HG03097 (cell line): ENCODE measurements around the gene D2HGDH.
"Not testable (repeated sequence)": the region's sequence is repeated elsewhere in the genome, so short reads cannot be mapped to it uniquely, and the experiment has no call there.

Source experiments
- ATAC-seq: cut with Tn5 transposase; IDR thresholded peaks from one replicate; pipeline ENCODE4 v1.9.1; 2021; ENCODE audit not compliant: unreplicated experiment, low FRiP score

D2HGDH gene

DNA sequence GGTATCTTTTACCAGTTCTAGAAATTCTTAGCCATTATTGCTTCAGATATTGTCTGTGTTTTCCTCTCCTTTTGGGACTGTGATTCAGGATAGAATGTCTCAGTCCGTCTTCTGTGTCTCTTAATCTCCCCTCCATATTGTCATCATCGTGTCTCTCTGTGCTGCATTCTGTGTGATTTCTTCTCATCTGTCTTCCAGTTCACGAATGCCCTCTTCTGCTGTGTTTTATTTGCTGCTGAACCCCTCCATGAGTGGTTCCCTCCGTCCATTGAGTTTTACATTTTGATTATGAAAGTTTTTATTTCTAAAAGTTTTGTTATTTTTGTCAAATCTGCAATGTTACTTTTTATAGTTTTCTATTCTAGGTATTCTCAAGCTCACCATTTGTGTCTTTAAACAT is 11.7 kb downstream of the D2HGDH start:
- ATAC-seq: no peak

DNA sequence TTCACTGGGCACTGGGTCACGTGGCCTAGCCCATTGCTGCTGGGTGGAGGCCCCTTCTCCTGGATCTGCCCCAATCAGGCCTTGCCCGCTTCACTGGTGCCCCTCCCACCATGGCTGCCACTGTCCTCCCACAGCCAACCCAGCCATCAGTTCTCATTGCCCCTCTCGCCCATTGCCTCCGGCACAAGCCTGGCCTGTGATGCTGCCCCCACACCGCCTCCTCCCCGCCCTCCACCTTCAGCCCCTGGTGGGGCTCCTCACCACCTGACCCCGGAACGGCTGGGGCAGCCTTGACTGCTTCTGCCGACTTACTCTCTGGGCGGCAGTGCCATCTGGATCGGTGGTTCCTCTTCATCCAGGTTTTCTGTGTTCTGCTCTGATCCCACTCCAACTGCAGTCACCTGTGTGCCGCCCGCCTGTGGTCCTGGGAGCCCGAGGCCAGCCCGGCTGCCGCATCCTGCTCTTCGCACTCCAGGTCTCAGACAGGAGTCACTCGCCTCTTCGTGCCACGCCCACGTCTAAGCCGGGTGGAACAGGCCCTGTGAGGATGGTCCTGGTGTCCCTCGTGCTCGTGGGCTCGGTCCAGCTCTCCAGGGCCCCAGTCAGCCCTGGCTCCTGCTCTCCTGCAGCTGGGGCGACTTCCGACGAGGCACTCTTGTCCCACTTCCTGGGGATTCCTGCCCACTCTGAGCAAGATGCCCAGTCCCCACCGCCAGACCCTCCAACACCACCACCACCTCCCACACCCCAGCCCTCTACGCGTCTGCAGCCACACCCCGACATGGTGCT is 14.2 kb downstream of the D2HGDH start:
- no peak for ATAC-seq

DNA sequence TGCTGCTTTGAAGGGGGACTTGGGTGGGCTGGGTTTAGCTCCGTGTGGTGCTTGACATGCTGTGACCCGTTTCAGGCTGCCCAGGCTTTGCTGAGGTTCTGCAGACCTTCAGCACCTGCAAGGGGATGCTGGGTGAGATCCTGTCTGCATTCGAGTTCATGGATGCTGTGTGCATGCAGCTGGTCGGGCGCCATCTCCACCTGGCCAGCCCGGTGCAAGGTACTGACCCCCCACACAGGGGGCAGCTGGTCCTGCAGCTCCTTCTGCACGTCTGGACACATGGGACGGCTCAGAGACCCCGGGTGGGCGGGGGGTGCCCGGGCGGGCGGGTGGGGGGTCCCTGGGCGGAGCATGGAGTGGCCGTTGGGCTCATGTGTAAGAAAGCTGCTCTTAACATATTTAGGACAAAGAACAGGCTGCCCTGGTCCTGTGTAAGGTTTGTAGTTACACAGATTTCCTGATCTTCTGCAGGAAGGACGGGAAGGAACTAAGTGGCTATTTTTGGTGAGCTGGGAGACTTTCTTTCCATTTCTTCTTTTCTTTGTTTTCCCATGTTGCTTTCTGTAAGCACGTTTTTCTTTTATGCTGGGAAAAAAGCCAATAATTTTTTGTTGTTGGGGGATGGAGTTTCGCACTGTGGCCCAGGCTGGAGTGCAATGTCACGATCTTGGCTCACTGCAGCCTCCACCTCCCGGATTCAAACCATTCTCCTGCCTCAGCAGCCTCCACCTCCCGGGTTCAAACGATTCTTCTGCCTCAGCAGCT is 15.8 kb downstream of the D2HGDH start:
- no peak for ATAC-seq

GRCh38 chr2:241751152-241751551 is 16.7 kb downstream of the D2HGDH start:
- no peak for ATAC-seq

GRCh38 chr2:241751776-241752175 is 17.3 kb downstream of the D2HGDH start:
- no peak for ATAC-seq

- no peak for ATAC-seq
Measured at GRCh38 chr2:241752253-241752652, 17.8 kb downstream of the D2HGDH start.

DNA sequence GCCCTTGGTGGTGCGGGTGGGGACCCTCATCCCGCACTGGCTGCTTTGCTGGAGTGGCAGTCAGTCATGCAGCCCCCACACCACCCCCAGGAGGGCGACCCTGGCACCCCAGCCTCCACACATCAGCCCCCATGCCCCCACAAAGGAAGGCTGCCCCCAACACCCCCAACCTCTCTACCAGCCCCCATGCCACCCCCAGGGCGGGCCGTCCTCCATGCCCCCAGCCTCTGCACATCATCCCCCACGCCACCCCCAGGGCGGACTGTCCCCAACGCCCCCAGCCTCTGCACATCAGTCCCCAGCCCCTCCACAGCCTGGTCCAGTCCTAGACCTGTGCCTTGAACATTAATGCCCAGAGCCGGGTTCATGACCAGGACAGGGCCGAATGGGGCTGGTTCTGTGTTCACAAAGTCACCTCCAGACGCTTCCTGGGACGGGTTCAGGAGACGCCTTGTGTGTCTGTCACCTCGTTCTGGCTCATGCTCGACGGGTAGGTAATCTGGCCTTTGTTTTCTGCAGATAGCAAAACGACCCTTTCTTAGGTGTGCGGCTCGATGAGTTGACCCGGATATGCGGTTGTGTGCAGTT is 18.4 kb downstream of the D2HGDH start:
- no peak for ATAC-seq

GRCh38 chr2:241753493-241753892 is 19.1 kb downstream of the D2HGDH start:
- no peak for ATAC-seq

DNA sequence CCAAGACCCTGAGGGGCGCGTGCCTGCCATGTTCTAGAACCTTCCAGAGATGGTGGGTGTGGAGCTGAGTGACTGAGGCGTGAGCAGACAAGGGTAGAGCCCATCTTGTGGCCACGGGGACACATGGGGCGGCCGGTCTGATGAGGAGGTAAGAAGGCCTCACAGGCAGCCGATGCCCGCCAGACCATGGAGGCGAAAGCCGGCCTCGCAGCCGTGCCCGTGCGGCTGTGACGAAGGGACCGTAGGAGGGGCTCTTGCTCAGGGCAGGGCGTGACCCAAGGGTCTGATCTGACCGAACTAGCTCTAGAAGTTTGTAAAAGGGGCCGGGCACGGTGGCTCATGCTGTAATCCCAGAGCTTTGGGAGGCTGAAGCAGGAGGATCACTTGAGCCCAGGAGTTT is 19.6 kb downstream of the D2HGDH start:
- ATAC-seq: no peak

- no peak for ATAC-seq
Measured at GRCh38 chr2:241755166-241755565, 20.7 kb downstream of the D2HGDH start.

- ATAC-seq: no peak
Measured at GRCh38 chr2:241755777-241756176, 21.3 kb downstream of the D2HGDH start.

DNA sequence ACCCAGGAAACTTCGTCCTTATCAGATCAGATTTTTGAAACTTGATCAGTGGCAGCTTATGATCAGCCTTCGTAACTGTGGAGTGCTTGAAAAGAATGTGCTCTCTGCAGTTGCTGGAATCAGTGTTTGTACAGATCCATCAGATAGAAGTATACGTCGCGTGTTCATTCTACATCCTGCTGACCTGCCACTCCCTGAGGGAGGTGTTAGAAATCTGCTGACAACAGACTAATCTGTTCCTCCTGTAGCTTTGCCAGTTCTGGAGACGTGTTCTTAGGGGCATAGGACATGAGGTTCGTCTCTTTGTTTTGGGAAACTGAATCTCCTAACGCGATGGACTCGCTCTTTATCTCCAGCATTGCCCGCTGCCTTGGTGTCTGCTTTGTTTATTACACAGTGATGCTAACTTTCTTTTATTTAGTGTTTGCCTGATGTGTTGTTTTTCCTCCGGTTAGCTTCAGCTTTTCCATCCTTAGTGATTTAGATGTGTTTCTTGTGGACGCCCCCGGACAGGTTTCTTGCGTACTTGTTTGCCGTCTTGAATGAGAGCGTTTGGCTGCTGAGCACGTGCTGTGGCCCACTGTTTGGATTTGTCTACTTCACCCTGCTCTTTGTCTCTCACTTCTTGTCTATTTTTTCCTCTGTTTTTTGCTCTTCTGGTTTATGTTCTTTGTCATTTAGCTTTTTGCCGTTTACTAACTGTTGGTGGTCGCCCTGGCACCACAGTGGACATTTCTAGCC is 24.8 kb downstream of the D2HGDH start:
- ATAC-seq: no peak

GRCh38 chr2:241759893-241760292 is 25.5 kb downstream of the D2HGDH start:
- not testable (repeated sequence) for ATAC-seq

- no peak for ATAC-seq
Measured at GRCh38 chr2:241760301-241760771, 25.9 kb downstream of the D2HGDH start.

DNA sequence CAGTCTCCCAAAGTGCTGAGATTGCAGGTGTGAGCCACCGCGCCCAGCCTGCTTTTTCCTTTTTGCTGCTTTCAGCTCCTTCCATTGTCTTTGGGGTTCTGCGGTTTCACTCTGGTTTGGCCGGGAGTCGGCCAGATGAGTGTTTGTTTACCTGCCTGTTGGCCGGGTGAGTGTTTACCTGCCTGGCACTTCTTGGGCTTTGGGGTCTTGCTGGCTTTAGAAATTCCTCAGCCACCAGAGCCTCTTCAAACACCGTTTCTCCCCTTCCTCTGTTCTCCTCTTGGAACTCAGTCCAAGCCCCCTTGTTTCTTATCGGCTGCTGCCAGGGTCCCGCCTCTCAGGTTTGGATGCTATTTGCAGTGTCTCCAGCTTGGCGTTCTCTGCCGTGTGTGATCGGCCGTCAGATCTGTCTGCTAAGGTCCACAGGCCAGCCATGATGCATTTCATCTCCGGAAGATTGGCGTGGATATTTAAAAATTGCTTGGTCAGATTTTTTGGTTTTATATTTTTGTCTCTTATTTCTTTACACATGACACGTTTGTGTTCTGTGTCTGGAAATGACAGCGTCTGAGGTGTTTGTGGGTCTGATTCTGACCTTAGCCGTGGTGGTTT is 28.0 kb downstream of the D2HGDH start:
- no peak for ATAC-seq

DNA sequence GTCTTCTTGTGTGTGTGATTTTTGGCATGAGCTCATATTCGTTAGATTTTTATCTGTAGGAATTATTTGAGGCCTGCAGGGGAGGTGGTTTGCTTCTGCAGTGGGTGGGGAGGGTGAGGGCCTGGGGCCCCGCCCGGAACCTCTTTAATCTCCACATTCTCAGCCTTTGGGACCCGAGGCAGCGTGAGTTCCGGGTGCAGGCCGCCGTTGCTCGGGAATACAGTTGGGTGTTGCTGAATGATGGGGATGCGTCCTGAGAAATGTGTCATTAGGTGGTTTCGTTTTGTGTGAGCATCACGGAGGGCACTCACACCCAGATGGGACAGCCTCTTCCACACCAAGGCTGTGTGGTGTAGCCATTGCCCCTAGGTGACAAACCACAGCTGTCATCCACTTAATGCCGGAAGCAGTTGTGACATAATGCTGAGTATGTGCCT is 28.5 kb downstream of the D2HGDH start:
- ATAC-seq: no peak

- no peak for ATAC-seq
Measured at GRCh38 chr2:241763551-241764274, 29.3 kb downstream of the D2HGDH start.

GRCh38 chr2:241764275-241765241 is 30.1 kb downstream of the D2HGDH start:
- no peak for ATAC-seq
